ENCODE data around the gene DPP10.

The DPP10 gene

GRCh38 chr2:114762986-114763385 is 320.5 kb downstream of the DPP10 start:
- TF ChIP-seq, protein P1, sequence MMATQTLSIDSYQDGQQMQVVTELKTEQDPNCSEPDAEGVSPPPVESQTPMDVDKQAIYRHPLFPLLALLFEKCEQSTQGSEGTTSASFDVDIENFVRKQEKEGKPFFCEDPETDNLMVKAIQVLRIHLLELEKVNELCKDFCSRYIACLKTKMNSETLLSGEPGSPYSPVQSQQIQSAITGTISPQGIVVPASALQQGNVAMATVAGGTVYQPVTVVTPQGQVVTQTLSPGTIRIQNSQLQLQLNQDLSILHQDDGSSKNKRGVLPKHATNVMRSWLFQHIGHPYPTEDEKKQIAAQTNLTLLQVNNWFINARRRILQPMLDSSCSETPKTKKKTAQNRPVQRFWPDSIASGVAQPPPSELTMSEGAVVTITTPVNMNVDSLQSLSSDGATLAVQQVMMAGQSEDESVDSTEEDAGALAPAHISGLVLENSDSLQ (IDR thresholded peaks at IDR 0.05) = no peak
- TF ChIP-seq LEF1 (IDR thresholded peaks at IDR 0.05; ENCODE audit: borderline replicate concordance) (no peak), CTBP1 (IDR thresholded peaks at IDR 0.05; ENCODE audit: borderline replicate concordance) (no peak), FOXK2 (IDR thresholded peaks at IDR 0.05) (no peak), ARNT (IDR thresholded peaks at IDR 0.05) (no peak), NFRKB (IDR thresholded peaks at IDR 0.05) (no peak)
- CTCF ChIA-PET = no interaction called here
- POLR2A ChIA-PET = no interaction called here
- DNase-seq (ENCODE audit: extremely low spot score) = no peak

DNA sequence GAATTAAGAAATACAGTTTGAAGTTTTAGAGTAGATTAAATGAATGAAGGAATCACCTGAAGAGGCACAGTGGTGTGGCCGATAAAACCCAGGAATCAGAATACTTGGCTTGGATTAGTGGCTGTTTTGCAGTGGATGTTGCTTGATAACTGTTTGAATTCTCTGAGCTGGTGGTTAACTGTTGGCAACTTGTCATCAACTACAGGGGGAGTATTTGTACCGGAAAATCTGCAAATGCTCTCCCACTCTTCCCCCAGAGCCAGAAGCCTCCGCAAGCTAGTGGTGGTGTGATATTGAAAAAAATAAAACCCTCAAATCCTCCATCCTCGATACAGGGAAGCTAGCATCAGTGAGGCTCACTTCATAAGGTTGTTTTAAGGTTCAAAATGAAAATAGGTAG is 326.7 kb downstream of the DPP10 start:
- TF ChIP-seq TARDBP (IDR thresholded peaks at IDR 0.05) = no peak
- TF ChIP-seq SUZ12 (IDR thresholded peaks at IDR 0.05) = no peak
- TF ChIP-seq CTBP1 (IDR thresholded peaks at IDR 0.05; ENCODE audit: borderline replicate concordance) = no peak
- no peak for TF ChIP-seq HDGF (IDR thresholded peaks at IDR 0.05; ENCODE audit: borderline replicate concordance)
- TF ChIP-seq BHLHE40 (IDR thresholded peaks at IDR 0.05; ENCODE audit: borderline replicate concordance) = no peak
- TF ChIP-seq NFRKB (IDR thresholded peaks at IDR 0.05) = no peak
- TF ChIP-seq ZNF384 (IDR thresholded peaks at IDR 0.05) = no peak
- DNase-seq (ENCODE audit: extremely low spot score) = no peak
- ChIA-PET POLR2A (no interaction called here), CTCF (no interaction called here)

DNA sequence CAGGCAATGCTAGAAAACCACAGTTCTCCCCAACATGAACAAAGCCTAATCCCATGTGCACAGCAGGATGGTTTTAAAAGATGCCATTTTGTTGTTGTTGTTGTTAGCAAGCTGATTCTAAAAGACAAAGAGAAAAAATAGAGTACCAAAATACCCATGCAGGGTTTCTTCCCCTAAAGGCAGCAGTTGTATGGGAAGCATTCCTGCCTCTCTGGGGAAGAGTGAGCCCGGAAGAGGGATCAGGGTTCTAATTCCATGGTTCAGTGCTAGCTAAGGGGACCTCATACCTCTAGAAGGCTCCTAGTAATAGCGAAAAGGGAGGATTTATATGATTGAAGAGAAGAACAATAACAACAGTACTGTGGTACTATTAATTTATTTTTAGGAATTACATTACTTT is 327.6 kb downstream of the DPP10 start:
- no peak for DNase-seq (ENCODE audit: extremely low spot score)
- TF ChIP-seq SUZ12 (IDR thresholded peaks at IDR 0.05) = no peak
- TF ChIP-seq FOXA1 (IDR thresholded peaks at IDR 0.05) = no peak
- no peak for TF ChIP-seq L3MBTL2 (conservative IDR thresholded peaks at IDR 0.05)
- no peak for TF ChIP-seq HDGF (IDR thresholded peaks at IDR 0.05; ENCODE audit: borderline replicate concordance)
- no peak for TF ChIP-seq NFRKB (IDR thresholded peaks at IDR 0.05)
- TF ChIP-seq ARNT (IDR thresholded peaks at IDR 0.05) = no peak
- no peak for TF ChIP-seq CTBP1 (IDR thresholded peaks at IDR 0.05; ENCODE audit: borderline replicate concordance)
- no peak for TF ChIP-seq ZNF384 (IDR thresholded peaks at IDR 0.05)
- TF ChIP-seq BHLHE40 (IDR thresholded peaks at IDR 0.05; ENCODE audit: borderline replicate concordance) = no peak
- TF ChIP-seq FOXM1 (IDR thresholded peaks at IDR 0.05; ENCODE audit: borderline replicate concordance) = no peak
- no peak for TF ChIP-seq ELF4 (IDR thresholded peaks at IDR 0.05)
- TF ChIP-seq SP1 (IDR thresholded peaks at IDR 0.05) = no peak
- no peak for TF ChIP-seq TARDBP (IDR thresholded peaks at IDR 0.05)
- TF ChIP-seq, protein P1 (IDR thresholded peaks at IDR 0.05) = no peak
- TF ChIP-seq FOXK2 (IDR thresholded peaks at IDR 0.05) = no peak
- no peak for TF ChIP-seq LEF1 (IDR thresholded peaks at IDR 0.05; ENCODE audit: borderline replicate concordance)
- POLR2A ChIA-PET = no interaction called here
- CTCF ChIA-PET = no interaction called here

DNA sequence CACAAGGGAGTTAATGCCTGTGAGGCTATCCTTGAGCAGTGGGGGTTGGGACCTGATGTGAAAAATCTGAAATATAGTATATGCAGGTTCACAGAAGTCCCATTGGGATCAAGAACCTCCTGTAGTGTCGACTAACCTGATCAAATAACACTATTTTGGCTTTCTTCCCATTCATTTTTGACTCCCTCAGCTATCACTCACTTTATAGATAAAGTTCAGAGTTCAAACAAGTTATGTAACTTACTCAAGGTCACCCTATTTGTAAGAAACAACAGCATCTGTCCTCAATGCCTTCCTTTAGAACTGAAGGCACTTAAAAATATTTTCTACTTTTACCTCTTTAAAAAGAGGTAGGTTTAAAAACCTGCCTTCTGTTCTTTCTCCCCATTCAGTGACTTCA is 341.6 kb downstream of the DPP10 start:
- CTCF ChIA-PET = no interaction called here
- TF ChIP-seq SP1 (IDR thresholded peaks at IDR 0.05) (no peak), CTBP1 (IDR thresholded peaks at IDR 0.05; ENCODE audit: borderline replicate concordance) (no peak), SUZ12 (IDR thresholded peaks at IDR 0.05) (no peak), NFRKB (IDR thresholded peaks at IDR 0.05) (no peak), ELF4 (IDR thresholded peaks at IDR 0.05) (no peak), TARDBP (IDR thresholded peaks at IDR 0.05) (no peak), ARNT (IDR thresholded peaks at IDR 0.05) (no peak), FOXA1 (IDR thresholded peaks at IDR 0.05) (no peak), HDGF (IDR thresholded peaks at IDR 0.05; ENCODE audit: borderline replicate concordance) (no peak)
- TF ChIP-seq, protein P1 (IDR thresholded peaks at IDR 0.05) = no peak
- no peak for DNase-seq (ENCODE audit: extremely low spot score)
- POLR2A ChIA-PET = no interaction called here

DNA sequence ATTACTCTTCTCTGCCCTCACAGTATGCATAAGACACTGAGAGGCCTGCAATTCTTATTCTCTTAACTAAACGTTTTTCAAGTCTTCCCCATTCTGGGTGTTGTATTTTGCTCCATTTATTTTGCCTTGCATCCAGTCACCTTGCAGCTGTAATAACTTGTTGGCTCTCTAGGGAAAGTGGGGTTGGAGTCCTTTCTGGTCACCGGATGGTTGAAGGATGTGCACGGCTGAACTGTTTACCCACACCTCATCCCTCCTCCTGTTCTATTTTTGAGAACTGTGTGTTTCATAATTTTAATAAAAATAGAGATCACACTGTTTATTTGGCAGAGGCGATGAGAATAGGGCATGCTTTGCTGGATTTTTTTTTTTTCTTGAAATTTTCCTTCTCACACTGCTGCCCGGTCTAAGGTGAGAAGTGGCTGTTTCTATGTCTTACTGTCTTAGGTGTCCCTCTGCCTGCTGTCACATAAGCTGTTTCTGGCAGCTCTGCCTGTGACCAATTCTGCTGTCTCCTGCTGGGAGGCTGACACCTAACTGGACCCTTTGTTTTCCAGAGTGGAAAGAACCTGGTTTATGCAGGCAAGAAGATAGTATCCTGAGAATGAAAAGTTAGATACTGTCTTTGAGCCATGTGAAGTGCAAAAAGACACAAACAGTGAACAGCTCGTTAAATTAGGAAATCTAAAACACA is 342.6 kb downstream of the DPP10 start:
- no peak for DNase-seq (ENCODE audit: extremely low spot score)
- ChIA-PET POLR2A (no interaction called here), CTCF (no interaction called here)
- TF ChIP-seq LEF1 (IDR thresholded peaks at IDR 0.05; ENCODE audit: borderline replicate concordance) (no peak), FOXA1 (IDR thresholded peaks at IDR 0.05) (no peak), L3MBTL2 (conservative IDR thresholded peaks at IDR 0.05) (no peak), HDGF (IDR thresholded peaks at IDR 0.05; ENCODE audit: borderline replicate concordance) (no peak), NFRKB (IDR thresholded peaks at IDR 0.05) (no peak)

- TF ChIP-seq CTBP1 (IDR thresholded peaks at IDR 0.05; ENCODE audit: borderline replicate concordance) = no peak
- TF ChIP-seq L3MBTL2 (conservative IDR thresholded peaks at IDR 0.05) = no peak
- TF ChIP-seq, protein P1 (IDR thresholded peaks at IDR 0.05) = no peak
- TF ChIP-seq SUZ12 (IDR thresholded peaks at IDR 0.05) = no peak
- TF ChIP-seq ZNF384 (IDR thresholded peaks at IDR 0.05) = no peak
- TF ChIP-seq HDGF (IDR thresholded peaks at IDR 0.05; ENCODE audit: borderline replicate concordance) = no peak
- no peak for TF ChIP-seq SP1 (IDR thresholded peaks at IDR 0.05)
- no peak for TF ChIP-seq ARNT (IDR thresholded peaks at IDR 0.05)
- TF ChIP-seq BHLHE40 (IDR thresholded peaks at IDR 0.05; ENCODE audit: borderline replicate concordance) = no peak
- TF ChIP-seq FOXA1 (IDR thresholded peaks at IDR 0.05) = no peak
- TF ChIP-seq NFRKB (IDR thresholded peaks at IDR 0.05) = no peak
- TF ChIP-seq FOXK2 (IDR thresholded peaks at IDR 0.05) = no peak
- no peak for TF ChIP-seq ELF4 (IDR thresholded peaks at IDR 0.05)
- TF ChIP-seq FOXM1 (IDR thresholded peaks at IDR 0.05; ENCODE audit: borderline replicate concordance) = no peak
- no peak for TF ChIP-seq TARDBP (IDR thresholded peaks at IDR 0.05)
- no peak for TF ChIP-seq LEF1 (IDR thresholded peaks at IDR 0.05; ENCODE audit: borderline replicate concordance)
- no peak for DNase-seq (ENCODE audit: extremely low spot score)
- ChIA-PET CTCF (no interaction called here), POLR2A (no interaction called here)
Observed at GRCh38 chr2:114786901-114787300, 344.5 kb downstream of the DPP10 start.
